HG03103 (cell line): ENCODE data around the gene HIVEP3.

ENCODE experiments used
- ATAC-seq: cut with Tn5 transposase; IDR thresholded peaks from one replicate; pipeline ENCODE4 v1.9.1; 2021; ENCODE audit warnings: low read depth; ENCODE audit not compliant: unreplicated experiment

HIVEP3 gene

DNA sequence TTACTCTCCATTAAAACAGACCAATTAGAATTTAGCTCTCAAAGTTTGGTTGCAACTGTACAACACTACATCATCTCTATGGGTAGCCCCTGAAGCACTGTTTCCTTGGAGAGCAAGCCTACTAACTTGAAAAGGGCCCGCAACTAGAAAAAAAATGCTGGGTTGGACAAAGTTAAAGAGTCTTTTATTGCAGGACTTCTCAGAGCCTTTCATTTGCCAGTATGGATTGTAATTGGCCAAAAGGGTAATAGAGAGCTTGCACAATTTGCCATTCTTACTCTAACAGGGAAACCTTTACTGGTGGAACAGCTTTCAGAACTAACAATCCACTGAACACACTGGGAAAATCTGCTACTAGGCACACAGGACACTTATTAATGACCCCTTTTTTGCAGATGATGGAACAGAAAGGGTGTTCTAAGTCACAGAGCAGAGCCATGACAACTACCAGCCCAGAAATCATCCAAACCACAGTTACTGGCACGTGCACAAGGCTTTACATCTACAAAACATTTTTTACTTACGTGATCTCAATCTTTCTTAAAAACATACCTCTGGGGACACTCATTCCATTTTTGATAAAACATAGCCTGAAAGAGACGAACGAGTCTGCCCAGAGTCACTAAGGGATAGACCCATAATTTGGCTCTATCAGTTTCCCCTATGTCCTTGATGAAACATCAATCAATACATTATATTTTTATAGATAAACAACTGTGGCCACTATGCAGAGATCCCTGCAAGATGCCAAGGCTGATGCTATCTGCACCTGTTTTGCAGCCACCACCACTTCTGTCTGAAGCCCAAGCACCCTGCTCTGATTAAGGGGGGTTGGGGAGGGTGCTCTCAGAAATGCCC is 257.9 kb downstream of the HIVEP3 start:
- ATAC-seq, result no peak

DNA sequence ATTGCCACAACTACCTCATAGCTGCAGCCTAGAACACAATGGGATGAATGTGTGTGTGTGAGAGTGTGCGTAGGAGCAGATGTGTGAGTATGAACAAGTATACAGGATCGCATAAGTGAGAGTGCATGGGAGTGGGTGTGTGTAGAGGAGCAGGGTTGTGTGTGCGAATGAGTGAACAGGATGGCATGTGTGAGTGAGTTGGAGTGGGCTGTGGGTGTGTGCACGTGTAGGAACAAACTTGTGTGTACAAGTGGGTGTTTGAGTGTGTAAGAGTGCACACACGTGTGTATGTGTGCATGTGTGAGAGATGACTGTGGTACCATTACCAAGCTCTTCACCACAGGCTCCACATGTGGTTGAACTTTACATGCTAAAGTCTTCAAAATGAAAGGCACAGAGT is 258.8 kb downstream of the HIVEP3 start:
- no peak for ATAC-seq

DNA sequence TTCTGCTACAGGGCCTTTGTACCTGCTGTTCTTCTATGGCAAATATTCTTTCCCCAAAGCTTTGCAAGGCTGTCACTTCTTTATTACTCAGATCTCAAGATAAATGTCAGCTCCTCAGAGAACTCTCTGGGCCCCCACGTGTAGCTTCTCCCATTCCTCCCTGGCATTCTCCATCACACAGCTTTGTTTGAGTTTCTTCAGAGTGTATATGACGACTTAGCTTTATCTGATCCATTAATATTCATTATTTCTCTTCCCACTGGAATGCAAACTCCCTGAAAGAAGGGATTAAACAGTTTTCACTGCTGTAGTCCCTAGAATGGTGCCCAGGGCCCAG is 259.6 kb downstream of the HIVEP3 start:
- no peak for ATAC-seq

DNA sequence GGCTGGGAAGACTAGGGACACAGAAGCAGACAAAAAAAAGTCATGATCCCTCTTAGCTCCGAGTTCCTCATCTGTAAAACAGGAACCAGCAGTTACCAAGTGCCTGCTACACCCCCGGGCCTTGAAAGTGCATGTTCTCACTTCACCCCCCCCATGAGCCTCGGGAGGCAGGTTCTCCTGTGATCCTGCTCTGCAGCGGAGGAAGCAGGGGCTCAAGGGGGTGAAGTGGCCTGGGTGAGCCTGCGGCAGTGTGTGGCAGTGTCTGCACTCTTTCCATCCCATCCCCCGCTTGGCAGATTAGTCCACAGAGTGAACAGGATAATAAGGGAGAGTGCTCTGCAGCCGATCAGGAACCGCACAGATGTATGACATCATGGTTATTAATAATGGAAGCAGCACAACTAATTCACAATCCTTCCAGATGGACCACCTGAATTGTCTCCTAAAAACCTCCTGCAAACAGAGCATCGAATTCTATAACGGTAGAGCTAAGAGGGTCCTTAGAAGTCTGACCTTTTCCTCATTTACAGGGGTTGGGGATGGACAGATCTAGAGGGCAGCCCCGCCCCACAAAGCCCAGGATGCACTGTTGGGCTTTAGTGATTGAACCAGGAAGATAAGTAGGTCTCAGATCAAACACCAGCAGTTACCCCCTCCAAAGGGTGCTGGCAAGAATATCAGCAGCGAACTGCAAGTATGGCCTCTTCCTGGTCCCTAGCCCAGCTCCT is 260.1 kb downstream of the HIVEP3 start:
- ATAC-seq, result no peak

DNA sequence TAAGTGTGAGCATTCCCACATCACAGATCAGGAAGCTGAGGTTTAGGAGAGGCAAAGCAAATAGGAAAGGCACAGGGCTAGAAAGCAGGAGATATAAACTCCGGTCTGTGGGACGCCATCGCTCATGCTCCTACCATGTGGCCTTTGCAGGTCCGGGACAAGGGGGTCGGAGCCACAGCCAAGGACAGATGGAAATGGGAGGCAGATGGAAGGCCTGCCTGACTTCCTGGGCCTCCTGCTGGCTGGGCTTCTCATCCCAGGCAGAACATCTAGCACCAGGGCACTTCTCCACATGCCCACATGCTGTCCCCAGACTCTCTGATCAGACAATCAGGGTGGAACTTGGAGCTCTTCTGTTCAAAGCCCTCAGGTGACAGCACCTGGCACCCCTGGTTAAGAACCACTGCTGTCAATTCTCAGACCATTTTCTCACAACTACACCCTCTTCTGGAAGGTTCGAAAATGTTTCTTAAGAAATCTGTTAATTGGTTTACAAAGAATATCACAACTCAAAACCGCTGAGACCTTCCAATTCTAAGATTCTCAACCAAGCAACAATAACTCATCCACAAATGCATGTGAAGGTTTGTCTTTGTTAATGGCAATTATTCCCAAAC is 260.9 kb downstream of the HIVEP3 start:
- no peak for ATAC-seq

- ATAC-seq, result no peak
These were observed 261.8 kb downstream of the HIVEP3 start for GRCh38 chr1:41656825-41657500.

- no peak for ATAC-seq
These were observed 262.7 kb downstream of the HIVEP3 start for GRCh38 chr1:41656068-41656467.

GRCh38 chr1:41655632-41656031 is 263.1 kb downstream of the HIVEP3 start:
- ATAC-seq, result no peak

DNA sequence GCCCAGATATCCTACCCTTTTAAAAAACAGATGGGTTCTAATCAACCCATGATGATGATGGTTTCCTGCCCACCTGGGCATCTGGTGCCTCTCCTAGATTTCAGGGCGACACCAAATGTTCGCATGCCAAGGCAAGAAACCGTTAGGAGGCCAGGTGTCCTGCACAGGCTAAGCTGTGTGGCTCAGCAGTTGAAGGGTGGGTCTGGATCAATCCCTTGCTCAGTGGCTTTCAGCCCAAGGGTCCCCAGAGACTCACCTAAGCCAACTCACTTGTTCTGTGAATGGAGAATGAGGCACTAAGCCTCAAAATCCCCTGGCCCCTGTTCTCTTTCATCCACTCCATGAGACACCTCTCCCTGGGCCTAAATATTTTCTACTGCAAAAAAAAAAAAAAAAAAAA is 265.1 kb downstream of the HIVEP3 start:
- ATAC-seq, result no peak

GRCh38 chr1:41652384-41653265 is 266.1 kb downstream of the HIVEP3 start:
- ATAC-seq, result no peak

DNA sequence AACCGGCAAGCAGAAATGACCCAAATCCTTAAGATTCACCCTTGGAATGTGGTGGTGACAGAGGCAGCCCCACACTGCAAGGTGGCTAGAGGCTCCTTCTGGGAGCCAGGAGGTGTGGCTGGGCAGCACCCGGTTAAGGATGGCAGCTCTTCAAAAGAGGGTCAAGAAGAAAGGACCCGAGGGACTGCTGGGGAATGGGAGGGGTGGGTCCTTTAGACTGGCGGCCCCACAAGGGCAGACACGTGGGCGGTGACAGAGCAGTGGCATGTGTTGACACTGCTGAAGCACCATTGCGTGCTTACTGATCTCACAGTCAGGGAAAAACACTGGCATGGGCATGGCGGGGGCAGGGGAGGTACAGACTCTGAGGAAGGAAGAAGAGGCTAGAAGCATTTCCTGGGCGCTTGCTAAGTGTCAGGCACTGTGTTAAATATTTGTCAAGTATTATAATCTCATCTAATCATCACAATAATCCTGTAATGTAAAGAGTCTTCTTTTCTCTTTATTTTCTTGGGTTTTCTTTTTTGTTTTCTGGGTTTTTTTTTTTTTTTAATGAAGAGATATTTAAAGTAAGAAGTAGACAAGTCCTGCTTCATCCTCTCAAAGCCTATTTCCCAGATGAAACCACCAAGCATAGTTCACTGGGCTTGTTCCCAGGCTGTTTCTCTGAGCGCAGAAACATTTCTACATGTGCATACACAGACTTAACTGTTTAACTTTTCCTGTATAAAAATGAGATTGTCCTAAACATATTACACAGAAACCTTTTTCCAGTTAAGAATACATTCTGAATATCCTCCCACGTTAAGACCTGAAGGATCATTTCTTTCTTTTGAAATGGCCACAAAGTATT is 268.5 kb downstream of the HIVEP3 start:
- no peak for ATAC-seq

DNA sequence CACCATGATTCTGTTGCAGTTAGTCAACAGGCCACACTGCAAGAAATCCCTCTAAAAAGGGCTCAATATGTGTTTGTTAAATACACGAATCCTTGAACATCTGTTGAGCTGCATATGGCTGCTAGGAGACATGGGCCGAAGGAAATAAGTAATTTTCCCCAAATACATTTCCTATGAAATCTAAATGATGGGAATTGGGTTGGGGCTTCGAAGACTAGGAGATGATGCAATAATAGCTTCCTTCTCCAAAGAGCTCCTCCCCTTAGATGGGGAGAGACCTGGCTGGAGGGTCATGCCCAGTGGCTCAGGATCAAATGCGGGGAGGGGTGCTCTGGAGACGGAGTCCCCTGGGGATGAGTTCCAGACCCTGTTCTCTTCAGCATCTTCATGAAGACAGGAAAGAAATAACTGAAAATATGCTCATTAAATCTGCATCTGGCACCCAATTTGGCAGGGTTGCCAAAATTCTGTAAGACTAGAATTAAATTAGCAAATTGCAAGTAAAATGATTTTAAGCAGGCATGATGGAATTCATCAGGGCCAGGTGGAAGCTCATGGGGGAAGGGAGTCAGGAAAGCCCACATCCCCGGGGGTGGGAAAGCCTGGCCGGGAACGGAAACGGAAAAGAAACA is 269.2 kb downstream of the HIVEP3 start:
- no peak for ATAC-seq

DNA sequence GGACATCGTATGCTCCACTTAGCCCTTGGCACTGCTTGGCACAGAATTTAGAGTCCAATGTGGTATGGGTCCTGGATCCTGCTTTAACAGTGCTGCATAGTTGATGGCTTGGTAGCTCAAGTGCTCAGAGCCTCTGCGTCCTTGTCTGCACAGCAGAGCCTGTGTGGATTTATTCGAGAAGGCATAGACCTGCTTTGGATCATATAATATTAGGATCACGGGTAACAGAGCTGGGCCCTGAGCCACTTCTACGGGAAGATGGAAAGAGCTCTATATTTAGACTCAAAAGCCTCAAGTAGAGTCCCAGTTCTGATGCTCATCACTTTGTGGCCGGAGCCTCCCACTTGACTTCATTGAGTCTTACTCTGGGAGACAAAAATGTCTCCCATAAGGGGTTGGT is 269.9 kb downstream of the HIVEP3 start:
- ATAC-seq, result no peak

DNA sequence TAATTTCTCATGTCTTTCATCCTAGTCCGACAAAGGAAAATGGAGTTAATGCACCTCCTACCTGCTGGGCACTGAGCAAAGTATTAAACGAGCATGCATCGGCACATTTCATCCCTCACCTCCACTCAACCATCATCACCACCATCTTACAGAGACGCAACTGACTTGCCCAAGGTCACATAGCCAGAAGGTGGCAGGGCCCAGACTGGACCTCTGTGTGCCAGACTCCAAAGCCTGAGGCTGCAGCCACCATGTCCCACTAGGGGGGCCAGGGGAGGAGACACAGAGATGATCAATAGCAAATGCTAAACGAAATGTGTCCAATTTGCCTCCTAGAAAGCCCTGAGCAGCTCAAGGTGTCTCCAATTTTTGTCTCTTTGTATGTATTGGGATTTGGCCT is 270.5 kb downstream of the HIVEP3 start:
- ATAC-seq, result no peak

- no peak for ATAC-seq
These were observed 271.2 kb downstream of the HIVEP3 start for GRCh38 chr1:41647221-41648135.

- ATAC-seq, result no peak
These were observed 272.5 kb downstream of the HIVEP3 start for GRCh38 chr1:41646186-41646585.

GRCh38 chr1:41645062-41645461 is 273.7 kb downstream of the HIVEP3 start:
- no peak for ATAC-seq
